Measurements from ENCODE around the gene ANXA8.
"Not testable (repeated sequence)": the region's sequence is repeated elsewhere in the genome, so short reads cannot be mapped to it uniquely, and the experiment has no call there.

DNA sequence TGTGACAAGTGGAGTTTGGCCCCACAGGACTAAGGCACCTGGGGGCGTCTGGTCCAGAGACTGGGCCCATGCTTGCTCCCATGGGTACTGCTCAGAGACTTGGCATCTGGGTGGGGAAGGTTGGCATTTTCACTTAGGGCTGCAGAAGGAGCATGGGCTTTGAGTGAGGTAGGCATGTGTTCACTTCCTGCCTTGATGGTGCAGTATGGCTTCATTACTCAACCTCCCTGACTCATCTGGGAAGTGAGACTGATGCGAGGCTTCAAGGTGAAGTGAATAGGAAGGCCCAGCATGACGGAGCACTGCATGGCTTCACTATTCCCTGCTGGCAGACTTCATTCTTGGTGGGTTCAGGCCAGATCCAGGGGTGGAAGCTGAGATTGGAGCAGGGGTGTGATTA is 11.3 kb downstream of the ANXA8 start:
- TF ChIP-seq, protein P1, sequence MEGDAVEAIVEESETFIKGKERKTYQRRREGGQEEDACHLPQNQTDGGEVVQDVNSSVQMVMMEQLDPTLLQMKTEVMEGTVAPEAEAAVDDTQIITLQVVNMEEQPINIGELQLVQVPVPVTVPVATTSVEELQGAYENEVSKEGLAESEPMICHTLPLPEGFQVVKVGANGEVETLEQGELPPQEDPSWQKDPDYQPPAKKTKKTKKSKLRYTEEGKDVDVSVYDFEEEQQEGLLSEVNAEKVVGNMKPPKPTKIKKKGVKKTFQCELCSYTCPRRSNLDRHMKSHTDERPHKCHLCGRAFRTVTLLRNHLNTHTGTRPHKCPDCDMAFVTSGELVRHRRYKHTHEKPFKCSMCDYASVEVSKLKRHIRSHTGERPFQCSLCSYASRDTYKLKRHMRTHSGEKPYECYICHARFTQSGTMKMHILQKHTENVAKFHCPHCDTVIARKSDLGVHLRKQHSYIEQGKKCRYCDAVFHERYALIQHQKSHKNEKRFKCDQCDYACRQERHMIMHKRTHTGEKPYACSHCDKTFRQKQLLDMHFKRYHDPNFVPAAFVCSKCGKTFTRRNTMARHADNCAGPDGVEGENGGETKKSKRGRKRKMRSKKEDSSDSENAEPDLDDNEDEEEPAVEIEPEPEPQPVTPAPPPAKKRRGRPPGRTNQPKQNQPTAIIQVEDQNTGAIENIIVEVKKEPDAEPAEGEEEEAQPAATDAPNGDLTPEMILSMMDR (conservative IDR thresholded peaks at IDR 0.05 in 1 of 2, IDR thresholded peaks at IDR 0.05 in 1 of 2; ENCODE audit: low read depth in 1 of 2, low read length in 2 of 2) = not testable (repeated sequence)
- not testable (repeated sequence) for TF ChIP-seq EZH2 (IDR thresholded peaks at IDR 0.05; ENCODE audit: low read length, missing control alignments)
